Uterus (tissue), 2 donors: ENCODE data around the gene TIMM50.

Experiments
- POLR2A ChIP-seq, 2 donors: fragments of 450-650 bp; IDR thresholded peaks; one replicate each; pipeline ENCODE4 v1.6.1; 2016; ENCODE audit warnings: antibody characterized with exemption in 2 of 2, mild to moderate bottlenecking in 1 of 2, moderate library complexity in 1 of 2
- TF ChIP-seq, protein P1 (sequence below), 4 experiments: fragments of 200-600 bp in 2 of 4; fragments of 450-650 bp in 2 of 4; sonication (generic) in 2 of 4; IDR thresholded peaks; one replicate each; pipeline ENCODE4 v1.5.1; 2016 to 2019; ENCODE audit warnings: antibody characterized with exemption in 4 of 4, mild to moderate bottlenecking in 2 of 4, moderate library complexity in 1 of 4

DNA sequence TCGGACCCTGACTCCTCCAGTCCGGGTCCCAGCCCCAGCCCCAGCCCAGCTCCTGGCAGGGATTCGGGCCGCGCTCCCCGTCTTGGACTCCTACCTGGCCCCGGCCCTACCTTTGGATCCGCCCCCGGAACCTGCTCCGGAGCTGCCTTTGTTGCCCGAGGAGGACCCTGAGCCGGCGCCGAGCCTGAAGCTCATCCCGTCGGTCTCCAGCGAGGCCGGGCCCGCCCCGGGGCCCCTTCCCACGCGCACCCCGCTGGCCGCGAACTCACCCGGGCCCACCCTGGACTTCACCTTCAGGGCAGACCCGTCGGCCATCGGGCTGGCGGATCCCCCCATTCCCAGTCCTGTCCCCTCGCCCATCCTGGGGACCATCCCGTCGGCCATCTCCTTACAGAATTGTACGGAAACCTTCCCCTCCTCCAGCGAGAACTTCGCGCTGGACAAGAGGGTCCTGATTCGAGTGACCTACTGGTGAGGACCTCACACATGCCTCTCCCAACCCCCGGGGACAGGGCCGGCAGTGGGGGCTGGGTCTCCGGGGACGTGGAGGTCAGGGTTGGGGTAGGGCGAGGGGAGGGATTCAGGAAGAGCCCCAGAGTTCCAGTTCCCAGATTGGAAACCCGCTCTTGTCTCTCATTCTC, 35.0 kb downstream of the TIMM50 start:
- TF ChIP-seq, protein P1, sequence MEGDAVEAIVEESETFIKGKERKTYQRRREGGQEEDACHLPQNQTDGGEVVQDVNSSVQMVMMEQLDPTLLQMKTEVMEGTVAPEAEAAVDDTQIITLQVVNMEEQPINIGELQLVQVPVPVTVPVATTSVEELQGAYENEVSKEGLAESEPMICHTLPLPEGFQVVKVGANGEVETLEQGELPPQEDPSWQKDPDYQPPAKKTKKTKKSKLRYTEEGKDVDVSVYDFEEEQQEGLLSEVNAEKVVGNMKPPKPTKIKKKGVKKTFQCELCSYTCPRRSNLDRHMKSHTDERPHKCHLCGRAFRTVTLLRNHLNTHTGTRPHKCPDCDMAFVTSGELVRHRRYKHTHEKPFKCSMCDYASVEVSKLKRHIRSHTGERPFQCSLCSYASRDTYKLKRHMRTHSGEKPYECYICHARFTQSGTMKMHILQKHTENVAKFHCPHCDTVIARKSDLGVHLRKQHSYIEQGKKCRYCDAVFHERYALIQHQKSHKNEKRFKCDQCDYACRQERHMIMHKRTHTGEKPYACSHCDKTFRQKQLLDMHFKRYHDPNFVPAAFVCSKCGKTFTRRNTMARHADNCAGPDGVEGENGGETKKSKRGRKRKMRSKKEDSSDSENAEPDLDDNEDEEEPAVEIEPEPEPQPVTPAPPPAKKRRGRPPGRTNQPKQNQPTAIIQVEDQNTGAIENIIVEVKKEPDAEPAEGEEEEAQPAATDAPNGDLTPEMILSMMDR (IDR thresholded peaks at IDR 0.05) = no peak
- no peak for TF ChIP-seq POLR2A (IDR thresholded peaks at IDR 0.05)
